ENCODE results near the gene COL21A1. TPM values are rescaled to one million over a fixed set of nuclear protein-coding genes. Genes with fewer than 3 reads are reported as not detected.

Gene COL21A1
- under 1 TPM in 2 of 4 donors, not detected in 2; 0.47 to 0.67 TPM for total RNA-seq

DNA sequence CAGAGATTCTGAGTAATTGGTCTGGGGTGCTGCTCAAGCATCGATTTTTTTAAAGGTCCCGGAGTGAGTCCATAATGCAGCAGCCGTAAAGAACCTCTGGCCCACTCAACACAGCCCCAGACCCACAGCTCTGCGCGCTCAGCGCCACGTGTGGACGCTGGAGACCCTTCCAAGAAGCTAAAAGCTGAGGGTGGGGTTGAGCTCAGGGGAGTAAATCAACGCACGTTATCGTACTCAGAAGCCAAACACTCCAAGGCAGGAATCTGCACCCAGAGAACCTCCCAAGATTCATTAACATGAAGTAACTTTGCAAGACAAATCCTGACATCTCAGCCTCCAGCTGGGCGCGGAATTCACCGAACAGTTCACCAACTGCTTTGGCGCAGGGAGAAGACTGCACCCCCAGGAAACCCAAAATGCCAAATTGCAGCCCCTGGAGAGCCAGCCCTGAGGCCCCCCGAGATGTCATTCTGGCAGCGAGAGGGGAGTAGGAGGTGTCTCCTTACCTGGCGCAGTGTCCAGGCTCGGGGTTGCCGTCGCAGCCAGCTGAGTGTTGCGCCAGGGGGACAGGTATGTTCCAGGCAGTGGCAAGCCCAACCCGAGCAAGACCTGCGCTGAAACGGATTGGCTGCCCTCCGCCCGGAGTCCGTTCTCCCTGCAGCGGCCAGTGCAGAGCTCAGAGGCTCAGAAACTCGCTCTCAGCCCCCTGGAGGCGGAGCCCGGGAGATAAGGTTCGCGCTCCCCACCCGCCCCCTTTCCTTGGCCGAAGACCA is at the start of gene COL21A1:
TSS of gene COL21A1 (minus strand) at position 700 of the 773 bp plus-strand sequence. CDS start 64,962 bp downstream, outside the sequence.
- Histone ChIP-seq H3K36me3 (no peaks in the 10 kb centered on the region), H3K27me3 (no peaks in the 10 kb centered on the region), H3K27ac (no peak within 1 kb of the TSS), H3K9me3 (no peaks in the 10 kb centered on the region), H3K4me1 (peaks cover 0 to 20% (median 0%) of the 10 kb centered on the region in 4 donors), H3K4me3 (peak within 1 kb of the TSS in 3 of 4 donors; percentile 7 to 41 (median 33))
- TF ChIP-seq, protein P1, sequence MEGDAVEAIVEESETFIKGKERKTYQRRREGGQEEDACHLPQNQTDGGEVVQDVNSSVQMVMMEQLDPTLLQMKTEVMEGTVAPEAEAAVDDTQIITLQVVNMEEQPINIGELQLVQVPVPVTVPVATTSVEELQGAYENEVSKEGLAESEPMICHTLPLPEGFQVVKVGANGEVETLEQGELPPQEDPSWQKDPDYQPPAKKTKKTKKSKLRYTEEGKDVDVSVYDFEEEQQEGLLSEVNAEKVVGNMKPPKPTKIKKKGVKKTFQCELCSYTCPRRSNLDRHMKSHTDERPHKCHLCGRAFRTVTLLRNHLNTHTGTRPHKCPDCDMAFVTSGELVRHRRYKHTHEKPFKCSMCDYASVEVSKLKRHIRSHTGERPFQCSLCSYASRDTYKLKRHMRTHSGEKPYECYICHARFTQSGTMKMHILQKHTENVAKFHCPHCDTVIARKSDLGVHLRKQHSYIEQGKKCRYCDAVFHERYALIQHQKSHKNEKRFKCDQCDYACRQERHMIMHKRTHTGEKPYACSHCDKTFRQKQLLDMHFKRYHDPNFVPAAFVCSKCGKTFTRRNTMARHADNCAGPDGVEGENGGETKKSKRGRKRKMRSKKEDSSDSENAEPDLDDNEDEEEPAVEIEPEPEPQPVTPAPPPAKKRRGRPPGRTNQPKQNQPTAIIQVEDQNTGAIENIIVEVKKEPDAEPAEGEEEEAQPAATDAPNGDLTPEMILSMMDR (IDR thresholded peaks at IDR 0.05): no peak
- TF ChIP-seq POLR2A (IDR thresholded peaks at IDR 0.05): no peak
- DNase-seq: peak in 1 of 3 donors; percentile 49

GRCh38 chr6:56293781-56294180 is 46.4 kb upstream of the COL21A1 start:
- no peak for DNase-seq
- TF ChIP-seq POLR2A (IDR thresholded peaks at IDR 0.05): no peak
- TF ChIP-seq, protein P1 (IDR thresholded peaks at IDR 0.05): no peak
- Histone ChIP-seq H3K4me1 (no peaks in the 10 kb centered on the region), H3K27me3 (no peaks in the 10 kb centered on the region), H3K36me3 (no peaks in the 10 kb centered on the region), H3K4me3 (no peak overlapping the region), H3K9me3 (no peaks in the 10 kb centered on the region), H3K27ac (no peak overlapping the region)

DNA sequence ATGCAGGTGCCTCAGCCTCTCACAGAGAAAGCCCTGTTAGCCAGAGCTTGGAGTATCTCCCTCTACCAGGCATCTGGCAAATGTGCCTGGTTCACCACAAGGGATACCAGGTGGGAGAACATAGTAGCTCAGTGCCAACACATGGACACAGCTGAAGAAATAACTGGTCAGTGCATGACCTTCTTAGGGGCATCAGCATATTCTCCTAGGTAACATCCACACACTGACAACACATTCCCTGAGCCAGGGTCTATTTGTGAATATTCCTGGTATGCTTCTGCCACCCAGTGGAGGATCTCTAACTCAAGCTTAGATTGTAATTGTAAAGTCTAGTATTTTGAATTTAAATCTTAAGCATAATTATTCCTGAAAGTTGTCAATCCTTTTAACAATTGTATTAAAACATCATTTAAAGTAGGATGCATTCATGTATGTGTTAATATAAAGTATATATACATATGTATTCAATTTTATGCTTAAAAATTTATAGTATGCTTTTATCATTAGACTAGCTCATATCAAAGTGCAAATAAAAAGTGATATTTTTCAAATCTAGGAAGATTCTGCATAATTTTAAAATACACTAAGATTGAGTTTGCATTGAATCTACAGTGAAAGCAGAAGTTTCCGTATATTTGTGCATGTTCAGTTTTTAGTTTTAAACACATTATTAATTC is 45.3 kb upstream of the COL21A1 start:
- Histone ChIP-seq H3K36me3 (no peaks in the 10 kb centered on the region), H3K27ac (no peak overlapping the region), H3K4me3 (no peak overlapping the region), H3K9me3 (no peaks in the 10 kb centered on the region), H3K27me3 (no peaks in the 10 kb centered on the region), H3K4me1 (no peaks in the 10 kb centered on the region)
- no peak for DNase-seq
- no peak for TF ChIP-seq POLR2A (IDR thresholded peaks at IDR 0.05)
- TF ChIP-seq, protein P1 (IDR thresholded peaks at IDR 0.05): peak in 4 of 6 experiments; percentile 29 to 77 (median 69)

GRCh38 chr6:56291302-56291917 is 44.0 kb upstream of the COL21A1 start:
- Histone ChIP-seq H3K9me3 (no peaks in the 10 kb centered on the region), H3K27me3 (no peaks in the 10 kb centered on the region), H3K36me3 (no peaks in the 10 kb centered on the region), H3K4me1 (no peaks in the 10 kb centered on the region), H3K27ac (no peak overlapping the region), H3K4me3 (no peak overlapping the region)
- DNase-seq: no peak
- TF ChIP-seq, protein P1 (IDR thresholded peaks at IDR 0.05): no peak
- no peak for TF ChIP-seq POLR2A (IDR thresholded peaks at IDR 0.05)

DNA sequence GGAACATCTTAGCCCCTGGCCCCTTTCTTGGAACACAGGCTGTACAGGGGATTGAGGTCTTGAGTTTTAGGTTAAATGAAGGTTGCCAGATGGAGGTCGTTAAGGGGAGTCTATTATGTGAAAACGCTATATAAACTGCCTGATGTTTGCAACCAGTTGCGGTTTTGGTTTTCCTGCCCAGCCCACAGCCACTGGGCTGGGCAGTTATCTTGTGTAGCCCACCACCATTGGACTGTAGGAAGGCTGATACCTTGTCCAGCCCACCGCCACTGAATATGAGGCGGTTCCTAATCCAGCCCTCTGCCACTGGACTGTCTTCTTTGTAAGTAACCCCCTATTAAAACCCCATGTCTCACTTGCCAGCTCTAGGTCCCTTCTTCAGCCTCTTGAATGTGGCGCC is 42.3 kb upstream of the COL21A1 start:
- Histone ChIP-seq H3K4me1 (no peaks in the 10 kb centered on the region), H3K36me3 (no peaks in the 10 kb centered on the region), H3K27me3 (no peaks in the 10 kb centered on the region), H3K9me3 (no peaks in the 10 kb centered on the region), H3K4me3 (no peak overlapping the region), H3K27ac (no peak overlapping the region)
- DNase-seq: no peak
- TF ChIP-seq, protein P1 (IDR thresholded peaks at IDR 0.05): no peak
- TF ChIP-seq POLR2A (IDR thresholded peaks at IDR 0.05): no peak
